Measurements from ENCODE around the gene OR1G1.
"Not testable (repeated sequence)": the region's sequence is repeated elsewhere in the genome, so short reads cannot be mapped to it uniquely, and the experiment has no call there.

OR1G1 gene

GRCh38 chr17:3127451-3127850 is at the start of gene OR1G1:
TSS of gene OR1G1 (minus strand) at chr17:3127551. CDS start at chr17:3127551, 0 bp downstream.
- no peak for DNase-seq (ENCODE audit: low read depth)

- no peak for DNase-seq (ENCODE audit: low read depth)
Measured at GRCh38 chr17:3167574-3167973, 40.2 kb upstream of the OR1G1 start.

GRCh38 chr17:3157218-3157617 is 29.9 kb upstream of the OR1G1 start:
- DNase-seq (ENCODE audit: low read depth): no peak

GRCh38 chr17:3137494-3137893 is 10.1 kb upstream of the OR1G1 start:
- DNase-seq (ENCODE audit: low read depth): not testable (repeated sequence)

- no peak for DNase-seq (ENCODE audit: low read depth)
Measured at GRCh38 chr17:3104322-3104721, 23.0 kb downstream of the OR1G1 start, which contains the start of gene OR1D2. TSS of gene OR1D2 (minus strand) at chr17:3104422. CDS start at chr17:3092996, 11,426 bp downstream.

Measured in activated gamma-delta T cell treated with anti-CD3 and anti-CD28 coated beads, Interleukin-2, amount 50 U/mL, for 16 hours (primary cell).